GM19035 (cell line): Measurements from ENCODE around the gene KLHL30.

Source experiments
- ATAC-seq: cut with Tn5 transposase; IDR thresholded peaks from one replicate; pipeline ENCODE4 v1.9.1; 2021; ENCODE audit not compliant: unreplicated experiment

Gene KLHL30

GRCh38 chr2:238117199-238118154, 21.0 kb upstream of the KLHL30 start:
- ATAC-seq: no peak

- no peak for ATAC-seq
Measured at GRCh38 chr2:238119756-238120462, 18.6 kb upstream of the KLHL30 start.

GRCh38 chr2:238120463-238121298, 17.8 kb upstream of the KLHL30 start:
- ATAC-seq: no peak

GRCh38 chr2:238121511-238122286, 16.8 kb upstream of the KLHL30 start:
- ATAC-seq: no peak

- no peak for ATAC-seq
Measured at GRCh38 chr2:238122287-238123217, 15.9 kb upstream of the KLHL30 start.

- ATAC-seq: no peak
Measured at GRCh38 chr2:238123218-238123971, 15.1 kb upstream of the KLHL30 start.

- ATAC-seq: no peak
Measured at GRCh38 chr2:238123991-238124470, 14.4 kb upstream of the KLHL30 start.

- ATAC-seq: no peak
Measured at GRCh38 chr2:238124488-238125126, 13.9 kb upstream of the KLHL30 start.

GRCh38 chr2:238125127-238125885, 13.2 kb upstream of the KLHL30 start:
- ATAC-seq: no peak

GRCh38 chr2:238126338-238126737, 12.1 kb upstream of the KLHL30 start:
- no peak for ATAC-seq

GRCh38 chr2:238126775-238127164, 11.7 kb upstream of the KLHL30 start:
- no peak for ATAC-seq

GRCh38 chr2:238127165-238128060, 11.1 kb upstream of the KLHL30 start:
- ATAC-seq: no peak

- no peak for ATAC-seq
Measured at GRCh38 chr2:238128061-238128440, 10.4 kb upstream of the KLHL30 start.

GRCh38 chr2:238128534-238129001, 9.9 kb upstream of the KLHL30 start:
- ATAC-seq: no peak

- no peak for ATAC-seq
Measured at GRCh38 chr2:238129166-238130010, 9.1 kb upstream of the KLHL30 start.
